ENCODE measurements around the gene SETSIP. TPM values are rescaled to one million over a fixed set of nuclear protein-coding genes. Genes with fewer than 3 reads are reported as not detected.

The SETSIP gene
- total RNA-seq, 1 donor from 2014 or later, result not detected

- no peaks in the 10 kb centered on the region for H3K9me3 ChIP-seq (replicated peaks)
- H3K27me3 ChIP-seq (ENCODE audit: low read depth), result no peaks in the 10 kb centered on the region
- H3K4me3 ChIP-seq, result no peak overlapping the region
- intact Hi-C loops (cut with micrococcal nuclease), result no loop called here
- no peak overlapping the region for H3K27ac ChIP-seq (replicated peaks)
- no peaks in the 10 kb centered on the region for H3K4me1 ChIP-seq
- no peak for DNase-seq
- no peak for TF ChIP-seq CTCF (IDR thresholded peaks at IDR 0.05; ENCODE audit: borderline replicate concordance)
- no peaks in the 10 kb centered on the region for H3K36me3 ChIP-seq
These were observed 8.9 kb downstream of the SETSIP start for GRCh38 chr1:92066321-92066720.

GRCh38 chr1:92065042-92065441 is 10.2 kb downstream of the SETSIP start:
- no peaks in the 10 kb centered on the region for H3K9me3 ChIP-seq (replicated peaks)
- intact Hi-C loops (cut with micrococcal nuclease), result no loop called here
- no peak overlapping the region for H3K4me3 ChIP-seq
- H3K36me3 ChIP-seq, result no peaks in the 10 kb centered on the region
- no peak for TF ChIP-seq CTCF (IDR thresholded peaks at IDR 0.05; ENCODE audit: borderline replicate concordance)
- H3K27ac ChIP-seq (replicated peaks), result no peak overlapping the region
- no peak for DNase-seq
- no peaks in the 10 kb centered on the region for H3K27me3 ChIP-seq (ENCODE audit: low read depth)
- no peaks in the 10 kb centered on the region for H3K4me1 ChIP-seq

- no peaks in the 10 kb centered on the region for H3K27me3 ChIP-seq (ENCODE audit: low read depth)
- intact Hi-C loops (cut with micrococcal nuclease), result no loop called here
These were observed 23.3 kb downstream of the SETSIP start for GRCh38 chr1:92051948-92052347.

GRCh38 chr1:92045766-92046495 is 29.3 kb downstream of the SETSIP start:
- no peak overlapping the region for H3K27ac ChIP-seq (replicated peaks)
- no peak for DNase-seq
- intact Hi-C loops (cut with micrococcal nuclease), result no loop called here
- TF ChIP-seq CTCF (IDR thresholded peaks at IDR 0.05; ENCODE audit: borderline replicate concordance), result no peak
- no peaks in the 10 kb centered on the region for H3K4me1 ChIP-seq
- H3K27me3 ChIP-seq (ENCODE audit: low read depth), result no peaks in the 10 kb centered on the region
- no peaks in the 10 kb centered on the region for H3K9me3 ChIP-seq (replicated peaks)
- no peak overlapping the region for H3K4me3 ChIP-seq
- no peaks in the 10 kb centered on the region for H3K36me3 ChIP-seq

More at GRCh38 chr1:92051948-92052347, 23.3 kb downstream of the SETSIP start:
- no peaks in the 10 kb centered on the region for H3K9me3 ChIP-seq (replicated peaks)
- no peak for DNase-seq
- no peaks in the 10 kb centered on the region for H3K4me1 ChIP-seq
- H3K4me3 ChIP-seq, result no peak overlapping the region
- H3K36me3 ChIP-seq, result no peaks in the 10 kb centered on the region
- no peak for TF ChIP-seq CTCF (IDR thresholded peaks at IDR 0.05; ENCODE audit: borderline replicate concordance)
- no peak overlapping the region for H3K27ac ChIP-seq (replicated peaks)

GRCh38 chr1:92043621-92044020 is 31.6 kb downstream of the SETSIP start:
- Histone ChIP-seq H3K27me3 (ENCODE audit: low read depth) (no peaks in the 10 kb centered on the region), H3K4me3 (no peak overlapping the region), H3K4me1 (no peaks in the 10 kb centered on the region), H3K9me3 (replicated peaks) (no peaks in the 10 kb centered on the region), H3K36me3 (no peaks in the 10 kb centered on the region), H3K27ac (replicated peaks) (no peak overlapping the region)
- intact Hi-C loops (cut with micrococcal nuclease), result no loop called here
- DNase-seq, result no peak
- no peak for TF ChIP-seq CTCF (IDR thresholded peaks at IDR 0.05; ENCODE audit: borderline replicate concordance)

All from left ventricle myocardium inferior (tissue), 1 donor.